Activated CD4-positive, alpha-beta T cell treated with anti-CD3 and anti-CD28 coated beads for 1 hour (primary cell): ENCODE measurements around the gene GOLGA6L2.
"Not testable (repeated sequence)": the region's sequence is repeated elsewhere in the genome, so short reads cannot be mapped to it uniquely, and the experiment has no call there.

Experiments
- DNase-seq: peaks from one replicate; pipeline ENCODE4 v3.0.0-alpha.2; 2020

The GOLGA6L2 gene

GRCh38 chr15:23447107-23447500 is at the start of gene GOLGA6L2:
Gene GOLGA6L2, minus strand, starts transcription at chr15:23447243. Its CDS starts 62 bp downstream, at chr15:23447181.
- no peak for DNase-seq

- no peak for DNase-seq
These were observed 37.8 kb upstream of the GOLGA6L2 start for GRCh38 chr15:23484870-23485269.

GRCh38 chr15:23483821-23484299 is 36.8 kb upstream of the GOLGA6L2 start:
- DNase-seq, result no peak

GRCh38 chr15:23482764-23483489 is 35.9 kb upstream of the GOLGA6L2 start:
- no peak for DNase-seq

- DNase-seq, result no peak
These were observed 35.2 kb upstream of the GOLGA6L2 start for GRCh38 chr15:23482228-23482627.

- no peak for DNase-seq
These were observed 30.9 kb upstream of the GOLGA6L2 start for GRCh38 chr15:23477920-23478319.

GRCh38 chr15:23472678-23473077 is 25.6 kb upstream of the GOLGA6L2 start:
- no peak for DNase-seq

- no peak for DNase-seq
These were observed 25.0 kb upstream of the GOLGA6L2 start for GRCh38 chr15:23472033-23472432.

GRCh38 chr15:23467110-23467600 is 20.1 kb upstream of the GOLGA6L2 start:
- DNase-seq, result no peak

- no peak for DNase-seq
These were observed 10.8 kb upstream of the GOLGA6L2 start for GRCh38 chr15:23457890-23458289.

- DNase-seq, result no peak
These were observed 582 bp downstream of the GOLGA6L2 start for GRCh38 chr15:23446215-23447106.

- no peak for DNase-seq
These were observed 2.8 kb downstream of the GOLGA6L2 start for GRCh38 chr15:23444269-23444668.

- no peak for DNase-seq
These were observed 5.8 kb downstream of the GOLGA6L2 start for GRCh38 chr15:23441204-23441603.

- DNase-seq, result no peak
These were observed 6.4 kb downstream of the GOLGA6L2 start for GRCh38 chr15:23440596-23440995.

- no peak for DNase-seq
These were observed 7.5 kb downstream of the GOLGA6L2 start for GRCh38 chr15:23439513-23439912.

GRCh38 chr15:23438816-23439466 is 8.1 kb downstream of the GOLGA6L2 start:
- DNase-seq, result no peak

- DNase-seq, result no peak
These were observed 9.4 kb downstream of the GOLGA6L2 start for GRCh38 chr15:23437673-23438072.

- no peak for DNase-seq
These were observed 9.9 kb downstream of the GOLGA6L2 start for GRCh38 chr15:23437146-23437545.

- DNase-seq, result no peak
These were observed 10.6 kb downstream of the GOLGA6L2 start for GRCh38 chr15:23436421-23436820.

GRCh38 chr15:23434699-23435098 is 12.3 kb downstream of the GOLGA6L2 start:
- DNase-seq, result not testable (repeated sequence)

GRCh38 chr15:23425327-23425726 is 21.7 kb downstream of the GOLGA6L2 start:
- not testable (repeated sequence) for DNase-seq

- DNase-seq, result no peak
These were observed 22.7 kb downstream of the GOLGA6L2 start for GRCh38 chr15:23424111-23424904.
